Transverse colon (tissue), 3 donors: ENCODE measurements around the gene RPL39.

Source experiments
- POLR2A ChIP-seq: fragments of 450-650 bp; IDR thresholded peaks from one replicate; pipeline ENCODE4 v1.6.1; 2016; ENCODE audit warnings: antibody characterized with exemption, mild to moderate bottlenecking, moderate library complexity
- POLR2AphosphoS5 ChIP-seq, 3 donors: sonication (generic); formaldehyde crosslinking; IDR thresholded peaks; one replicate each; pipeline ENCODE4 v1.6.1; 2016; ENCODE audit warnings: antibody characterized with exemption in 3 of 3

DNA sequence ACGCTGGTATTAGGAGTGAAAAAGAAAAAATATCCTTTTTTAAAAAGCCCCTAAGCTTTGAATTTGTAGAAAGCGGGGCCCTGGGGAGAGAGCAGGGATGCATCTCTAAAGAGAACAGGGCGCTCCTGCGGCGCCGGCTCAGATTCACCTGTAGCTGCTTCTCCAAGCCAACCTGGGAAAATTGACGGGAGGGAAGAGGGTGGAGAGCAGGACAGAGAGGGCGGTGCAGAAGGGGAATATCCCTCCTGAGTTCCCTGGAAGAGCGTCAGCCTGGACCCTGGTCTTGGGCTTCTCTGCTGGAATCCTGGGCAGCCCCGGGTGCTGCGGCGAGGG, 33.8 kb downstream of the RPL39 start:
- TF ChIP-seq POLR2A: no peak
- no peak for TF ChIP-seq POLR2AphosphoS5 (IDR thresholded peaks at IDR 0.05)
